GM21526 (cell line): ENCODE results near the gene AOC2.
"Not testable (repeated sequence)": the region's sequence is repeated elsewhere in the genome, so short reads cannot be mapped to it uniquely, and the experiment has no call there.

Source experiments
- ATAC-seq: cut with Tn5 transposase; IDR thresholded peaks from one replicate; pipeline ENCODE4 v1.9.1; 2021; ENCODE audit warnings: moderate library complexity; ENCODE audit not compliant: unreplicated experiment, low FRiP score

AOC2 gene

DNA sequence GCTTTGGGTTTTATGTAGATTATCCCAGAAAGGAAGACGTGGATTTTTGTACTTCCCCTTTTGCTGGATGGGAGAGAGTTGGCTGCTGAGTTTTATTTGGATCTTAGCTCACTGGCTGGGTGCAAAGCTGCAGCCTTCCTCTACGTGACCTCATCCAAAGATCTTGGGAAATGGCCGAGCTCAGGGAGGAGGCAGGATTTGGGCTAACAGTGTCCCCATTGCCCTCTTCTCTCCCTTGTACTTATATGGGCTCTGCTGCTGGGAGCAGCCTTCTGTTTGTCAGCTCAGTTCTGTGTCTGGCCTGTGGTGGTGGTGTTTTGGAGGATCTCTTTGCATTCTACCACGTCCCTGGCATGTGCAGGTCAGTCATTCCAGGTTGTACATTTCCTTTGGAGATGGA, 8.6 kb downstream of the AOC2 start:
- no peak for ATAC-seq

- no peak for ATAC-seq
Measured at GRCh38 chr17:42853597-42853967, 9.2 kb downstream of the AOC2 start.

DNA sequence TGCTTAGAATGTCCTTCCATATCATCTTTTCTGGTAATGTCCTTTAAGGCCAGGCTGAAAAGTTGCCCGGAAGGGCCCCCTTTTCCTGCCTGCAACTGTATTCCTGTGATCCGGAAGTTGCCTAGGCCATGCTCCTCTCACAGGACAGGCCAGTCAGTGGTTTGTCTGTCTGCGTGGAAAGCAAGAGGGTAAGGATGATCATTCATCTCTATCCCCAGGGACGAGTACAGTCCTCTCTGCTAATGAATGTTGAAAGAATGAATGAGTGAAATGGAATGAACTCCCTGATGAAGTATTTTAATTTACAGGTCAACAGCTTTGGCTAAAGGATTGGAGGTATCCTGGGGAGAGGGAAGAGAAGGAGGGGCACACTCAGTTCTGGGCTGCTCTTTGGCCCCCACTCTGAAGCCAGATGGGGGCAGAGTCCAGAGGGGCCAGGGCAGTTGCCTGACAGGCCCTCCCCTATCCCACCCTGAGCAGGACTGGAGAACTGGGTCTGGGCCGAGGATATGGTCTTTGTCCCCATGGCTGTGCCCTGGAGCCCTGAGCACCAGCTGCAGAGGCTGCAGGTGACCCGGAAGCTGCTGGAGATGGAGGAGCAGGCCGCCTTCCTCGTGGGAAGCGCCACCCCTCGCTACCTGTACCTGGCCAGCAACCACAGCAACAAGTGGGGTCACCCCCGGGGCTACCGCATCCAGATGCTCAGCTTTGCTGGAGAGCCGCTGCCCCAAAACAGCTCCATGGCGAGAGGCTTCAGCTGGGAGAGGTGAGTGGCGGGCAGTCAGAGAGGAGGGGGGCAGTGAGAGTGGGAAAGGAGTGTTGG, 9.8 kb downstream of the AOC2 start:
- no peak for ATAC-seq

GRCh38 chr17:42855048-42855596, 10.7 kb downstream of the AOC2 start:
- no peak for ATAC-seq

- ATAC-seq = not testable (repeated sequence)
Measured at GRCh38 chr17:42856093-42856492, 11.7 kb downstream of the AOC2 start.

GRCh38 chr17:42856516-42856915, 12.1 kb downstream of the AOC2 start:
- not testable (repeated sequence) for ATAC-seq

- ATAC-seq = no peak
Measured at GRCh38 chr17:42857389-42857788, 13.0 kb downstream of the AOC2 start.

DNA sequence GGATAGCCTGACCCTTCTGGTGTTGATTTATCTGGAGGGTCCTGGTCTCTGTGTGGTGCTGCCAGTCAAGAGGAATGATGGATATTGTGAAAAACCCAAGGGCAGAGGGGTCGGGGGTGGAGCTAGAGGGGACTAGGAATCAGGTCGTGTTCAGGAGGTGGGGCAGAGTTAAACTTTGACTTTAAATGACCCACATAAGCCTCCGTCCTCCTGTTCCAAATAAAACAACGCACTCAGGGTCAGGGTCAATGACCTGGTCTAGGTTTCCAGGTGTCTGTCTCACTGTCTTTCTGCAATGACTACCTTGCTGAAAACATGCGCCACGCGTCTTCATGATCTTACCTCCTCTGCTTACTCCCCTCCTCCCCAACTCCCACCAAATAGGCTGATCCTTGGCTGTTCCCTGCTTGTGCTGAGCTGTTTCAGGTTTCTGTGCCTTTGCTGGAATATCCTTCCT, 21.3 kb downstream of the AOC2 start:
- no peak for ATAC-seq

DNA sequence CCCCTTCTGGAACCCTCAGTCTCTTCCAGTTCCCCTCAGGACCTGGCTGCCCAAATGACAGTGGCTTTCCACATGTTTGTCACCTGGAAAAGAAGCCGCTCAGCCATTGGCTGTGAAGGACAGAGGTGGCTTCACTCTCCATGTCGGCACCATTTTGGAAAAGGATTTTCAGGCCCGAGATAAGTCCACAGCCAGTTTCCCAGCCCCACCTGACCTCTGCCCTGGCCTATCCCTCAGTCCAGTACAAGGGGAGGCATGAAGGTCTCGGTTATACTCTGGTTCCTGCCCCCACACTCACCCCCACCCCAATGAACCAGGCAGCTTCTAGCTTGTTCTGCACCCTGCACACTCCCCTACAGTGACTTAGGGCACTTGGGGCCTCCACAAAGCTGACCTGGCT, 21.8 kb downstream of the AOC2 start:
- ATAC-seq = no peak

DNA sequence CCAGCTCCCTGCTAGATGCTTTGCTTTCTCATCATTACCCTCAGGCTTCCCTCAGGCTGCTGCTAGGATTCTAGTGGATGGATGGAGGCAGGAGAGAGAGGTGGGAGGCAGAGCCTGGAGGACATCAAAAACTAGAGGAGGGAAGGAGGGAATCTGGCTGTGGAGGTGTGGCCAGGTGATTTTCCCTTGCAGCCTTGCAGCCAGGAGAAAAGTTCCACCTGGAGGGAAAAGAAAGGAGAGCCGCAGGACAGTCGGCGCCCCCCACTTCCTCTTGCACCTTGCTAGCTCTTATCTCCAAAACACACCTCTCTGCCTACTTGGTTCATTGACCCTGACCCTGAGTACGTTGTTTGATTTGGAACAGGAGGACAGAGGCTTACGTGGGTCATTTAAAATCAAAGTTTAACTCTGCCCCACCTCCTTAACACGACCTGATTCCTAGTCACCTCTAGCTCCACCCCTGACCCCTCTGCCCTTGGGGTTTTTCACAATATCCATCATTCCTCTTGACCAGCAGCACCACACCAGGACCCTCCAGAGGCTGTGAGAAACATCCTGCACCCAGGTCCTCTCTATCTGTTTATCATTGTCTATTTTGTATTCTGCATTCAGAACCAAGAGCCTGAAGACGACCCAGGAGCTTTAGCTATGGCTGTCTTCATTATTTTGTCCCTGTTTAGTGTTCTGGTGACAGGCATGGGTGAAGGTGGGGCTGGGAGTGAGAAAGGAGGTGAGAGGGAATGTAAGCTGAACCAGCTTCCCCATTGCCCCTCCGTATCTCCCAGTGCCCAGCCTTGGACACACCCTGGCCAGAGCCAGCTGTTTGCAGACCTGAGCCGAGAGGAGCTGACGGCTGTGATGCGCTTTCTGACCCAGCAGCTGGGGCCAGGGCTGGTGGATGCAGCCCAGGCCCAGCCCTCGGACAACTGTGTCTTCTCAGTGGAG, 22.5 kb downstream of the AOC2 start:
- no peak for ATAC-seq

DNA sequence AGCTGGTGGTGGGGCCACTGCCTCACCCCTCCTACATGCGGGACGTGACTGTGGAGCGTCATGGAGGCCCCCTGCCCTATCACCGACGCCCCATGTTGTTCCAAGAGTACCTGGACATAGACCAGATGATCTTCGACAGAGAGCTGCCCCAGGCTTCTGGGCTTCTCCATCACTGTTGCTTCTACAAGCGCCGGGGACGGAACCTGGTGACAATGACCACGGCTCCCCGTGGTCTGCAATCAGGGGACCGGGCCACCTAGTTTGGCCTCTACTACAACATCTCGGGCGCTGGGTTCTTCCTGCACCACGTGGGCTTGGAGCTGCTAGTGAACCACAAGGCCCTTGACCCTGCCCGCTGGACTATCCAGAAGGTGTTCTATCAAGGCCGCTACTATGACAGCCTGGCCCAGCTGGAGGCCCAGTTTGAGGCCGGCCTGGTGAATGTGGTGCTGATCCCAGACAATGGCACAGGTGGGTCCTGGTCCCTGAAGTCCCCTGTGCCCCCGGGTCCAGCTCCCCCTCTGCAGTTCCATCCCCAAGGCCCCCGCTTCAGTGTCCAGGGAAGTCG, 23.4 kb downstream of the AOC2 start:
- ATAC-seq = not testable (repeated sequence)

DNA sequence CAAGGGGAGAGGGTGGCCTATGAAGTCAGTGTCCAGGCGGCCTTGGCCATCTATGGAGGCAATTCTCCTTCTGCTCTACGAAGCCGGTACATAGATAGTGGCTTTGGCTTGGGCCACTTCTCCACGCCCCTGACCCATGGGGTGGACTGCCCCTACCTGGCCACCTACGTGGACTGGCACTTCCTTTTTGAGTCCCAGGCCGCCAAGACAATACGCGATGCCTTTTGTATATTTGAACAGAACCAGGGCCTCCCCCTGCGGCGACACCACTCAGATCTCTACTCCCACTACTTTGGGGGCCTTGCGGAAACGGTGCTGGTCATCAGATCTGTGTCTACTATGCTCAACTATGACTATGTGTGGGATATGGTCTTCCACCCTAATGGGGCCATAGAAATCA, 24.0 kb downstream of the AOC2 start:
- no peak for ATAC-seq

DNA sequence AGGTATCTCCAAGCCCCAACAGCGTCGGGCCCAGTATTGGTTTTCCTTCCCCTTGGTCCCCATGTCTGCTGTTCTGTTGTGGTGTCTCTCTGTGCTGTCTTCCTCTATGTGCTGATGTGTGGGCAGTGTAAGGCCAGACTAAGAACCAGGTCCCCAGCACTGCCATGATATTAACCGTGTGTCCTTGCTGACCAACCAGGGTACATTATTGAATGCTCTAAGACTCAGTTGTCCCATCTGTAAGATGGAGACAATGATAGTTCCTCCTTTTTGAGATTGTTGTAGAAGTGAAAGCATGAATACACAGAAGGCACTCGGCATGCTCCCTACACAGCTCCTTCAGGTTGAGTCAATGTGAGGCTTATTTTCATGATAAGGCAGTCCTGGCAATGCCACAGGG, 27.3 kb downstream of the AOC2 start:
- ATAC-seq = no peak

GRCh38 chr17:42872251-42872965, 28.0 kb downstream of the AOC2 start:
- ATAC-seq = no peak

GRCh38 chr17:42873315-42873714, 28.9 kb downstream of the AOC2 start:
- no peak for ATAC-seq

DNA sequence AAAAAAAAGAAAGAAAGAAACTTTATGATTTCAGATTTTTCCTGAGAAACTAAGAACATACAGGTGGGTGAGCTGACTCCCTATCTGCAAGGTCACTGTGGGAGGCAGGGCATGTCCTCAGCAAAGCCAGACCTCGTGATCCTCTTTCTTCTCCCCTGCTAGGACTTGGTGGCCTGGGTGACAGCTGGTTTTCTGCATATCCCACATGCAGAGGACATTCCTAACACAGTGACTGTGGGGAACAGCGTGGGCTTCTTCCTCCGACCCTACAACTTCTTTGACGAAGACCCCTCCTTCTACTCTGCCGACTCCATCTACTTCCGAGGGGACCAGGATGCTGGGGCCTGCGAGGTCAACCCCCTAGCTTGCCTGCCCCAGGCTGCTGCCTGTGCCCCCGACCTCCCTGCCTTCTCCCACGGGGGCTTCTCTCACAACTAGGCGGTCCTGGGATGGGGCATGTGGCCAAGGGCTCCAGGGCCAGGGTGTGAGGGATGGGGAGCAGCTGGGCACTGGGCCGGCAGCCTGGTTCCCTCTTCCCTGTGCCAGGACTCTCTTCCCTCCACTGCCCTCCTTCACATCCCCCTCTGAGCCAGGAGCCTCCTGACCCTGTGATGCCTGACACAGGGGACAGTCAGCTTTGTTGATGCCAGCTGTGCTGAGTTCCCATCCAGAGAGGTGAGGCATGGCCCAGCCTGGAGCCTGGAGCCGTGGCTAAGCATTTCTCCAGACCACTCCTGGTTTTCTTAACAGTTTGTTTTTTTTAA, 29.7 kb downstream of the AOC2 start:
- not testable (repeated sequence) for ATAC-seq

GRCh38 chr17:42877037-42877436, 32.7 kb downstream of the AOC2 start:
- no peak for ATAC-seq

- no peak for ATAC-seq
Measured at GRCh38 chr17:42878123-42878880, 33.9 kb downstream of the AOC2 start.
